ENCODE results near the gene THG1L.
"Not testable (repeated sequence)": the region's sequence is repeated elsewhere in the genome, so short reads cannot be mapped to it uniquely, and the experiment has no call there.

The THG1L gene

GRCh38 chr5:157708866-157709265 lies 22.4 kb upstream of the THG1L start:
- Histone ChIP-seq H3K36me3 (ENCODE audit: control insufficient read depth in 2 of 2, insufficient read depth in 2 of 2, low read length in 2 of 2) (no peaks in the 10 kb centered on the region), H3K9me3 (ENCODE audit: control insufficient read depth in 2 of 2, low read length in 2 of 2) (no peaks in the 10 kb centered on the region)

DNA sequence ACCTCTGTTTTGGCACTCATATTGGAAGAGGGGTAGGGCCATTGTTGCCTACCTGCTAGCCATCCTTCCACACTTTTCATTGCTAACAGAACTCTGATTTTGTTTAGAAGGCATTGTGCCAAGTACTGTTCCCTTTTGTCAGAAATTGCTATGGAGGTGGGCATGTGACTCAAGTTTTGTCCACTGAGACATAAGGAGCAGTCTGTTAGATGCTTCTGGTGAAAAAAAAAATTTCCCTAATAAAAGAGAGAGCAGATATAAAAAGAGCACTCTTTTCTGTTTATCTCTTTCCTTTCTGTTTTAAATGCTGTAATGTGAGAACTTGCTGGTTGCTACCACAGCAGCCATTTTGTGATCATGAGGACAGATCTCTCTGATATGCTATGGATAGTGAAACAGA lies 21.9 kb upstream of the THG1L start:
- H3K9ac ChIP-seq (ENCODE audit: low read length in 2 of 2): no peak overlapping the region
- H3K36me3 ChIP-seq (ENCODE audit: control insufficient read depth in 2 of 2, insufficient read depth in 2 of 2, low read length in 2 of 2): no peaks in the 10 kb centered on the region
- no peak overlapping the region for H3K4me3 ChIP-seq (ENCODE audit: low read length in 2 of 2)
- H3K9me3 ChIP-seq (ENCODE audit: control insufficient read depth in 2 of 2, low read length in 2 of 2): no peaks in the 10 kb centered on the region
- H3K4me1 ChIP-seq (ENCODE audit: control insufficient read depth, insufficient read depth, low read length): no peaks in the 10 kb centered on the region
- no peak overlapping the region for H3K27ac ChIP-seq (ENCODE audit: low read length)
- no peaks in the 10 kb centered on the region for H3K27me3 ChIP-seq (ENCODE audit: control insufficient read depth in 1 of 2, insufficient read depth in 2 of 2, low read length in 2 of 2)

More at GRCh38 chr5:157708866-157709265, 22.4 kb upstream of the THG1L start:
- Histone ChIP-seq H3K4me1 (ENCODE audit: control insufficient read depth, insufficient read depth, low read length) (no peaks in the 10 kb centered on the region), H3K27me3 (ENCODE audit: control insufficient read depth in 1 of 2, insufficient read depth in 2 of 2, low read length in 2 of 2) (no peaks in the 10 kb centered on the region), H3K4me3 (ENCODE audit: low read length in 2 of 2) (no peak overlapping the region), H3K27ac (ENCODE audit: low read length) (no peak overlapping the region), H3K9ac (ENCODE audit: low read length in 2 of 2) (no peak overlapping the region)

GRCh38 chr5:157710431-157710830 lies 20.8 kb upstream of the THG1L start:
- Histone ChIP-seq H3K4me1 (ENCODE audit: control insufficient read depth, insufficient read depth, low read length) (no peaks in the 10 kb centered on the region), H3K27ac (ENCODE audit: low read length) (no peak overlapping the region), H3K36me3 (ENCODE audit: control insufficient read depth in 2 of 2, insufficient read depth in 2 of 2, low read length in 2 of 2) (no peaks in the 10 kb centered on the region), H3K9ac (ENCODE audit: low read length in 2 of 2) (no peak overlapping the region), H3K4me3 (ENCODE audit: low read length in 2 of 2) (no peak overlapping the region), H3K9me3 (ENCODE audit: control insufficient read depth in 2 of 2, low read length in 2 of 2) (no peaks in the 10 kb centered on the region), H3K27me3 (ENCODE audit: control insufficient read depth in 1 of 2, insufficient read depth in 2 of 2, low read length in 2 of 2) (no peaks in the 10 kb centered on the region)

GRCh38 chr5:157710882-157711281 lies 20.3 kb upstream of the THG1L start:
- Histone ChIP-seq H3K27ac (ENCODE audit: low read length) (no peak overlapping the region), H3K4me1 (ENCODE audit: control insufficient read depth, insufficient read depth, low read length) (no peaks in the 10 kb centered on the region), H3K36me3 (ENCODE audit: control insufficient read depth in 2 of 2, insufficient read depth in 2 of 2, low read length in 2 of 2) (no peaks in the 10 kb centered on the region), H3K4me3 (ENCODE audit: low read length in 2 of 2) (no peak overlapping the region), H3K9ac (ENCODE audit: low read length in 2 of 2) (no peak overlapping the region), H3K9me3 (ENCODE audit: control insufficient read depth in 2 of 2, low read length in 2 of 2) (no peaks in the 10 kb centered on the region), H3K27me3 (ENCODE audit: control insufficient read depth in 1 of 2, insufficient read depth in 2 of 2, low read length in 2 of 2) (no peaks in the 10 kb centered on the region)

GRCh38 chr5:157713830-157714595 lies 17.2 kb upstream of the THG1L start:
- no peak overlapping the region for H3K9ac ChIP-seq (ENCODE audit: low read length in 2 of 2)
- H3K27ac ChIP-seq (ENCODE audit: low read length): no peak overlapping the region
- H3K27me3 ChIP-seq (ENCODE audit: control insufficient read depth in 1 of 2, insufficient read depth in 2 of 2, low read length in 2 of 2): no peaks in the 10 kb centered on the region
- H3K9me3 ChIP-seq (ENCODE audit: control insufficient read depth in 2 of 2, low read length in 2 of 2): no peaks in the 10 kb centered on the region
- no peaks in the 10 kb centered on the region for H3K36me3 ChIP-seq (ENCODE audit: control insufficient read depth in 2 of 2, insufficient read depth in 2 of 2, low read length in 2 of 2)
- H3K4me3 ChIP-seq (ENCODE audit: low read length in 2 of 2): no peak overlapping the region
- no peaks in the 10 kb centered on the region for H3K4me1 ChIP-seq (ENCODE audit: control insufficient read depth, insufficient read depth, low read length)

DNA sequence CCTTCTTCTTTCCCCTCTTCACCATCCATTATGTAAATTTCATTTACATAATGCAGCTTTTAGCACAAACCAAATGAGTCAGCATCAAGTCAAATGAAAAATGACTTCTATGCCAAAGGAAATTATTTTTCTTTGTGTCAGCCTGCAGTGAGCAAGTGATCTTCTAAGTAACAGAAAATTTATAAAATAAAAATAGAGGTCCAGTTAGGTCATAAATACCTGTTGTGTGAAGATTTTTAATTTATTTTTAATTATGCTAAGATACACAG lies 16.7 kb upstream of the THG1L start:
- Histone ChIP-seq H3K36me3 (ENCODE audit: control insufficient read depth in 2 of 2, insufficient read depth in 2 of 2, low read length in 2 of 2) (no peaks in the 10 kb centered on the region), H3K9me3 (ENCODE audit: control insufficient read depth in 2 of 2, low read length in 2 of 2) (no peaks in the 10 kb centered on the region), H3K9ac (ENCODE audit: low read length in 2 of 2) (no peak overlapping the region), H3K4me3 (ENCODE audit: low read length in 2 of 2) (no peak overlapping the region), H3K27me3 (ENCODE audit: control insufficient read depth in 1 of 2, insufficient read depth in 2 of 2, low read length in 2 of 2) (no peaks in the 10 kb centered on the region), H3K27ac (ENCODE audit: low read length) (no peak overlapping the region), H3K4me1 (ENCODE audit: control insufficient read depth, insufficient read depth, low read length) (no peaks in the 10 kb centered on the region)

GRCh38 chr5:157718519-157718918 lies 12.7 kb upstream of the THG1L start:
- Histone ChIP-seq H3K27ac (ENCODE audit: low read length) (no peak overlapping the region), H3K27me3 (ENCODE audit: control insufficient read depth in 1 of 2, insufficient read depth in 2 of 2, low read length in 2 of 2) (no peaks in the 10 kb centered on the region), H3K36me3 (ENCODE audit: control insufficient read depth in 2 of 2, insufficient read depth in 2 of 2, low read length in 2 of 2) (no peaks in the 10 kb centered on the region), H3K9ac (ENCODE audit: low read length in 2 of 2) (peak overlapping the region in 1 of 2 donors; percentile 42), H3K9me3 (ENCODE audit: control insufficient read depth in 2 of 2, low read length in 2 of 2) (no peaks in the 10 kb centered on the region), H3K4me1 (ENCODE audit: control insufficient read depth, insufficient read depth, low read length) (no peaks in the 10 kb centered on the region), H3K4me3 (ENCODE audit: low read length in 2 of 2) (peak overlapping the region in 1 of 2 donors; percentile 24)

DNA sequence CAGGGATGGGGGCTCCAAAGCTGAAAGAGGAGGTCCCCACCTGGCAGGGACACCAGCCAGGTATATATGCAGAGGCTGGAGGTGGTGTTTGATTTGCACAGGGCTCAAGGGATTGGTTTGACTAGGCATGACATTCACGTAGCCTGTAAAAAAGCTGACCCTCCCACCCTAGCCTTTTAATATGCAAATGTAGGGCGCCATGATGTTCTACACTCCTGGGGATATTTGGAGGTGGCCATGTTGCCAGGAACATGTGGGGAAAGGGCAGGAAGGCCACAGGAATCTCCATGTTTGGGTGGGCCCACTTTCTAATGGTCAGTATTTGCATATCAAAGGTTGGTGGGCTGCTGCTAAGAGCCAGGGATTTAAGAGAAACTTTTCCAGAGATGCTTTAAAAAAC lies 12.0 kb upstream of the THG1L start:
- Histone ChIP-seq H3K9ac (ENCODE audit: low read length in 2 of 2) (no peak overlapping the region), H3K4me3 (ENCODE audit: low read length in 2 of 2) (no peak overlapping the region), H3K36me3 (ENCODE audit: control insufficient read depth in 2 of 2, insufficient read depth in 2 of 2, low read length in 2 of 2) (no peaks in the 10 kb centered on the region), H3K9me3 (ENCODE audit: control insufficient read depth in 2 of 2, low read length in 2 of 2) (no peaks in the 10 kb centered on the region), H3K27me3 (ENCODE audit: control insufficient read depth in 1 of 2, insufficient read depth in 2 of 2, low read length in 2 of 2) (no peaks in the 10 kb centered on the region), H3K4me1 (ENCODE audit: control insufficient read depth, insufficient read depth, low read length) (no peaks in the 10 kb centered on the region), H3K27ac (ENCODE audit: low read length) (no peak overlapping the region)

DNA sequence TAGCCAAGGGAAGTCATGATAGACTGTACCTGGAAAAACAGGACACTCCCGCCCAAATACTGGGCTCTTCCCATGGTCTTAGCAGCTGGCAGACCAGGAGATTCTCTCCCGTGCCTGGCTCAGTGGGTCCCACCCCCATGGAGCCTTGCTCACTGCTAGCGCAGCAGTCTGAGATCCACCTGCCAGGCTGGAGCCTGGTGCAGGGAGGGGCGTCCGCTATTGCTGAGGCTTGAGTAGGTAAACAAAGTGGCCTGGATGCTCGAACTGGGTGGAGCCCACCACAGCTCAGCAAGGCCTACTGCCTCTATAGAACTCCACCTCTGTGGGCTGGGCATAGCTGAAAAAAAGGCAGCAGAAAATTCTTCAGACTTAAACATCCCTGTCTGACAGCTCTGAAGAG lies 10.1 kb upstream of the THG1L start:
- no peaks in the 10 kb centered on the region for H3K4me1 ChIP-seq (ENCODE audit: control insufficient read depth, insufficient read depth, low read length)
- no peak overlapping the region for H3K27ac ChIP-seq (ENCODE audit: low read length)
- no peaks in the 10 kb centered on the region for H3K36me3 ChIP-seq (ENCODE audit: control insufficient read depth in 2 of 2, insufficient read depth in 2 of 2, low read length in 2 of 2)
- H3K27me3 ChIP-seq (ENCODE audit: control insufficient read depth in 1 of 2, insufficient read depth in 2 of 2, low read length in 2 of 2): no peaks in the 10 kb centered on the region
- no peak overlapping the region for H3K4me3 ChIP-seq (ENCODE audit: low read length in 2 of 2)
- H3K9me3 ChIP-seq (ENCODE audit: control insufficient read depth in 2 of 2, low read length in 2 of 2): no peaks in the 10 kb centered on the region
- H3K9ac ChIP-seq (ENCODE audit: low read length in 2 of 2): no peak overlapping the region

GRCh38 chr5:157722895-157723294 lies 8.3 kb upstream of the THG1L start:
- not testable (repeated sequence) for H3K27ac ChIP-seq (ENCODE audit: low read length); H3K9me3 ChIP-seq (ENCODE audit: control insufficient read depth in 2 of 2, low read length in 2 of 2); H3K4me1 ChIP-seq (ENCODE audit: control insufficient read depth, insufficient read depth, low read length); H3K27me3 ChIP-seq (ENCODE audit: control insufficient read depth in 1 of 2, insufficient read depth in 2 of 2, low read length in 2 of 2); H3K4me3 ChIP-seq (ENCODE audit: low read length in 2 of 2); H3K9ac ChIP-seq (ENCODE audit: low read length in 2 of 2); H3K36me3 ChIP-seq (ENCODE audit: control insufficient read depth in 2 of 2, insufficient read depth in 2 of 2, low read length in 2 of 2)

- not testable (repeated sequence) for H3K4me1 ChIP-seq (ENCODE audit: control insufficient read depth, insufficient read depth, low read length); H3K36me3 ChIP-seq (ENCODE audit: control insufficient read depth in 2 of 2, insufficient read depth in 2 of 2, low read length in 2 of 2); H3K27ac ChIP-seq (ENCODE audit: low read length); H3K9ac ChIP-seq (ENCODE audit: low read length in 2 of 2); H3K9me3 ChIP-seq (ENCODE audit: control insufficient read depth in 2 of 2, low read length in 2 of 2); H3K27me3 ChIP-seq (ENCODE audit: control insufficient read depth in 1 of 2, insufficient read depth in 2 of 2, low read length in 2 of 2); H3K4me3 ChIP-seq (ENCODE audit: low read length in 2 of 2)
These were observed 4.6 kb upstream of the THG1L start for GRCh38 chr5:157726607-157727006.
